Measurements from ENCODE around the gene SPIB.
A peak's percentile ranks its signal among the peaks of the same experiment; 100 is the strongest.

SPIB gene

DNA sequence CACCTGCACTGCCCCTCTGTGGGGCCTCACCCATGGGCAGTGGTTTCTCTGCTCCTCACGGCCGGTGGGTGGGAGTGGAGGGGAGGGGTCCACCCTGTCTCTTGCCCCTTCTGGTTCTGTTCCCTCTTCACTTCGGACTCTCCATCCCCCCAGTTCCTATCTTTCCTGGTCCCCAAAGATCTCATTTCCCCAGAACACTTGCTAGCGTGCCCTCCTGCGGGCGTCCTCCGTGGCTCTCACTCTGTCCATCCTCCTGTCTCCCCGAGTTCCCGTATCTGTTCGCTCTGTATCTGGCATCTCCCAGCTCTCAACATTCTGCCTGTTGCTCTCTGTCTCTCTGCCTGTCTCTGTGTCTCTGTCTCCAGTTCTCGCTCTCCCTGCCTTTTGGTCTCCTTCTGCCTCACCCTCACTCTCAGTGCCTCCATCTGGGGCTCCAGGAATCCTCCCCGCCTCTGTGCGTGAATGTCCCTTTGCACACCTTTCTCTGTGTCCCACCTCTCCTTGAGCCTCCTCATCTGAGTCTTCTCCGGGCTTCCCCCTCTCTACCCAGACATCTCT is 363 bp downstream of the SPIB start:
- DNase-seq (ENCODE audit: low spot score): no peak

DNA sequence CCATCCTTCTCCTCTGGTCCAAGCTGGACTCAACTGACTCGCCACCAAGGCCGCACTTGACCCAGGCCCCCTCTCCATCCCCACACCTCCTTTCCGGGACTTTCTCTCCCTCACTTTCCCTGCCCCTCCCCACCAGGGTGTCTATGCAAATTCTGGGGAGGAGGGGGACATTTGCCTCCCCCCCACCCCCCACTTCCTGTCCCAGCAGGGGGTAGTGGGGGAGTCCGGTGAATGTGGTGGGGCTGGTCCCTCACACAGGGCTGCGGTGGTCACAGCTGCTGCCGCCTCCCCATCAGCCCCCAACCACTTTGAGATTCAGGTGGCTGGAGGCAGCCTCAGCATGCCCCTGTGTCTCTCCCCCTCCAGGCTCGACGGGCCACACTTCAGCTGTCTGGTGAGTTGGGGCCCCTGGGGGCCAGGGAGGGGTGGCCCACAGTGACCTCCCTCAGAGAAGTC is 870 bp downstream of the SPIB start:
- no peak for DNase-seq (ENCODE audit: low spot score)

DNA sequence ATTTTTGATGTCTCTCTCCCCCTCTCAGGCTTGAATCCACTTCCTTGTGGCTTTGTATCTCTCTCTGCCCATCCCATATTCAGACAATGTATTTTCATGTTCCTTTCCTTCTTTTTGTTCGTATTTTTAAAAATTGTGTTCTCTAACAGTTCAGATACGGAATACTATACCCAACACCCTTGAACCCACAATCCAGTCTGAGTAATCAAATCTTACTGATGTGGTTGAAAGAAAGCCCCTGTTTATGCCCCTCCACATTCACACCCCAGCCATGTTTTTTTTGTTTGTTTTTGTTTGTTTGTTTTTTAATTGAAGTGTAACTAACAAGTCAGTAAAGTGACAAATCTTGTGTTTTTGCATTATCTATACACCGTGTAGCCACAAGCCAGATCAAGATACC is 1.4 kb downstream of the SPIB start:
- no peak for DNase-seq (ENCODE audit: low spot score)

GRCh38 chr19:50420808-50421207 is 2.1 kb downstream of the SPIB start:
- no peak for DNase-seq (ENCODE audit: low spot score)

GRCh38 chr19:50422397-50423278 is 3.9 kb downstream of the SPIB start:
- DNase-seq (ENCODE audit: low spot score): no peak

- no peak for DNase-seq (ENCODE audit: low spot score)
These were observed 4.8 kb downstream of the SPIB start for GRCh38 chr19:50423279-50424113.

DNA sequence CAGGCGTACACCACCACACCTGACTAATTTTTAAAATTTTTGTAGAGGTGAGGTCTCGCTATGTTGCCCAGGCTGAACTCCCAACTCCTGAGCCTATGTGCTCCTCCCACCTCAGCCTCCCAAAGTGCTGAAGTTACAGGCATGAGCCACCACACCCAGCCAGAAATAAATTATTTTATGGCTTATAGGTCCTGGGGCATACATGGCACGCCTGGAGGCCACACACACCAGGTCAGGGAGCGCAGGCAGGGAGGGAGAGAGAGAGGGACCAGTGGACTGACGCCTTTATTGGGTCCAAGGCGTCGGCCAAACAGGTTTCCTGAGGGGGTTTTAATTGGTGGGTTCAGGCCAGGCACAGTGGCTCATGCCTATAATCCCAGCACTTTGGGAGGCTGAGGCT is 6.8 kb downstream of the SPIB start:
- DNase-seq (ENCODE audit: low spot score): no peak

DNA sequence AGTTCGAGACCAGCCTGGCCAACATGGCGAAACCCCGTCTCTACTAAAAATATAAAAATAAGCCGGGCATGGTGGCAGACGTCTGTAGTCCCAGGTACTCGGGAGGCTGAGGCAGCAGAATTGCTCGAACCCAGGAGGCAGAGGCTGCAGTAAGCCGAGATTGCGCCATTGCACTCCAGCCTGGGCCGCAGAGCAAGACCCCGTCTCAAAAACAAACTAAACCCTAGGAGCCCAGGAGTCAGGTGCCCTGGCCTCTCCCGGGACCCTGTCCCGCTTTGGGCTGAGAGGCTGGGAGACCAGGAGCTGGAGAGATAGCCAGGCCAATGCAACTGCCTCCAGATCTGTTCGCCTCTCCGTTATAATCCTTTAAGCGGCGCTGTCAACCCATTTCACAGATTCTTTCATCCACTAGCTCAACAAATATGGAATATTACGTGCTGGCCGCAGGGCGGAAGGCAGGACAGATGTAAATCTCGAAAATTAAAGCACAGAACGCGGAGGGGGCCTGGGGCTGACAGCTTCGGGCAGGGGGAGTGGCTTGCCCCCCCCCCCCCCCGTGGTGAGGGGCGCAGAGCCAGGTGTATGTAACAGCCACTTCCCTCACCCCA is 8.7 kb downstream of the SPIB start:
- no peak for DNase-seq (ENCODE audit: low spot score)

GRCh38 chr19:50427997-50428425 is 9.3 kb downstream of the SPIB start:
- peak; percentile 87 for DNase-seq (ENCODE audit: low spot score)

GRCh38 chr19:50428772-50429463 is 10.2 kb downstream of the SPIB start:
- no peak for DNase-seq (ENCODE audit: low spot score)

DNA sequence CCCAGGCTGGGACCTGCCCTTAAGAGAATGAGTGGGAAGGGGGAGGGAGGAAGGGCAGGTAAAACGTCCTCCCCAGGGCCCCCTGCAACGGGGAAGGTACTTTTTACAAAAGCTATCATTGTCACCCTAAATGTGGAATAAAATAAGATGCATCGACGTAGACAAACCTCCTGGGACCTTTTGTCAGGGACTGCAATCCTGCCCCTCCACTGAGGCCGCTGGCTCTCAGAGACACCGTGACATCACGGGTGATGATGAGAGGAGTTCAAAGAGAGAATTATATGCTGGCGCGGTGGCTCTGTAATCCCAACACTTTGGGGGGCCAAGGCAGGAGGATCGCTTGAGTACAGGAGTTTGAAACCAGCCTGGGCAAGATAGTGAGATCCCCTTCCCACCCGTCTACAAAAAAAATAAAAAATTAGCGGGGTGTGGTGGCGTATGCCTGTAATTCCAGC is 12.2 kb downstream of the SPIB start:
- no peak for DNase-seq (ENCODE audit: low spot score)

GRCh38 chr19:50431343-50432220 is 12.8 kb downstream of the SPIB start:
- DNase-seq (ENCODE audit: low spot score): peak; percentile 94

GRCh38 chr19:50432221-50433028 is 13.7 kb downstream of the SPIB start, which contains the start of gene MYBPC2:
MYBPC2 (plus strand) TSS chr19:50432892; CDS start chr19:50432954, 62 bp downstream.
- no peak for DNase-seq (ENCODE audit: low spot score)

DNA sequence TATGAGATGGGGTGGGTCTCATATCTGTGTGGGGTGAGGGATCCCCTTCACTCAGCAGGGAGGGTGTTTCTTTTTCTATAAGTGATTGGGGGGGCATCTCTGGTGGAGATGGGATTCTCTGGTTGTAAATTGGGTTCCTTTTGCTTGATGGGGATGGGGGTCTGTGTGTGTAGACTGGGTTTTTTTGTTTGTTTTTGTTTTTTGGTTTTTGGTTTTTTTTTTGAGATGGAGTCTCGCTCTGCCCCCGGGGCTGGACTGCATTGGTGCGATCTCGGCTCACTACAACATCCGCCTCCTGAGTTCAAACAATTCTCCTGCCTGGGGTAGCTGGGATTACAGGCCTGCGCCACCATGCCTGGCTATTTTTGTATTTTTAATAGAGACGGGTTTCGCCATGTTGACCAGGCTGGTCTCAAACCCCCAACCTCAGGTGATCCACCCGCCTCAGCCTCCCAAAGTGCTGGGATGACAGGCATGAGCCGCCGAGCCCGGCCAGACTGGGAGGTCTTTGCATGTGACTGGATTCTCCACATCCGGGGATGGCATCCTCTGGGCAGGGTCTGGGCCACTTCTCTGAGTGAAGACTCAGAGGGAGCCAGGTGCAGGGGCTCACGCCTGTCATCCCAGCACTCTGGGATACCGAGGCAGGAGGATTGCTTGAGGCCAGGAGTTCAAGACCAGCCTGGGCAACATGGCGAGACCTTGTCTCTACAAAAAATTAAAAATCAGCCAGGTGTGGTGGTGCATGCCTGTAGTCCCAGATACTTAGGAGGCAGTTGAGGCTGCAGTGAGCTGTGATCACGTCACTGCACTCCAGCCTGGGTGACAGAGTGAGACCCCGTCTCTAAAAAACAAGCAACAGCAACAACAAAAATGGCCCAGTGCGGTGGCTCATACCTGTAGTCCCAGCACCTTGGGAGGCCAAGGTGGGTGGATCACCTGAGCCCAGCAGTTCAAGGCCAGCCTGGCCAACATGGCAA is 14.8 kb downstream of the SPIB start:
- DNase-seq (ENCODE audit: low spot score): no peak

DNA sequence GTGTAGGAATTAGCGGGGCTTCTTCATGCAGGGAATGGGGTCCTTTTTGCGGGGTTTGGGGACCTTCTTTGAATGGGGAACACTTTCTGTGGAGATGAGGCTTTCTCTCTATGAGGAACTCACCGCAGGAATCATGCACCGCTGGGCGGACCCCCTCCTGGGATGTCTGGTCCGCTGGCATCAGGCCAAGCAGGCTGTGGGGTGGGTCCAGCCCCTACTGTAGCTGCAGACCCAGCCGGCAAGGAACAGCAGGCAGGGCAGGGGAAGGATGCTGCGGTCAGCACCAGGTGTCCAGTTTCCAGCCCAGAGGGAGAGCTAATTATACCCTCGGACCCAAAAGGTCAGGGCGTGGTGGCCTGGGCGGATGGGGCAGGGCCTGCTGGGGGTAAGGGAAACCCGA is 15.8 kb downstream of the SPIB start:
- no peak for DNase-seq (ENCODE audit: low spot score)

- no peak for DNase-seq (ENCODE audit: low spot score)
These were observed 16.5 kb downstream of the SPIB start for GRCh38 chr19:50435221-50435620.

DNA sequence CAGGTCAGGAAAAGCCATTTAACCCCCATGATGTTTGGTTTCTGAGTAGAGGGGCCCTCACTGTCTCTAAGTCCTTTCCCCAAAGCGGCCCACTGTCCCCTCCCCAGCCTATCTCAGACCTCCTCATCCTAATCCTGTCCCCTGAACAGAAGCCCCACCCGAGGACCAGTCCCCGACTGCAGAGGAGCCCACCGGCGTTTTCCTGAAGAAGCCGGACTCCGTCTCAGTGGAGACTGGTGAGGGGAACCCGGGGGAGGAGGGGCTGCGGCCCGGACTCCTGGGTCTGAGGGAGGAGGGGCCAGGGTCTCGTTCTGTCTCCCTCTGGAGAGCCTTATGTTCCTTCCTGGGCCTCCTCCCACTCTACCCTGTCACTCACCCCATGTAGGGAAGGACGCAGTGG is 16.9 kb downstream of the SPIB start:
- no peak for DNase-seq (ENCODE audit: low spot score)

- no peak for DNase-seq (ENCODE audit: low spot score)
These were observed 19.2 kb downstream of the SPIB start for GRCh38 chr19:50437862-50438449.

All from AG20443 (cell line).